PC-3 (cell line): ENCODE measurements around the gene PPP1R3C. TPM values are rescaled to one million over a fixed set of nuclear protein-coding genes. Genes with fewer than 3 reads are reported as not detected.

Source experiments
- ATAC-seq: fragments of 200-7000 bp; cut with Tn5 transposase; 2 replicates; pipeline ENCODE4 v1.9.1; 2020; ENCODE audit warnings: mild to moderate bottlenecking, moderate library complexity
- BruUV-seq: library from RNA; stranded (reverse); fragments of 400-500 nt; replicated peaks from 2 replicates; lab custom pipeline; 2021; lab: Mats Ljungman, UMichigan
- CTCF ChIA-PET: fragments of 300-600 bp; sonication (Branson Sonifier 250); formaldehyde crosslinking; loops from one replicate; lab custom pipeline; 2022; ENCODE audit warnings: antibody characterized with exemption; lab: Charles Lee
- POLR2A ChIA-PET: fragments of 300-600 bp; sonication (Branson Sonifier 250); formaldehyde crosslinking; loops from one replicate; lab custom pipeline; 2022; ENCODE audit warnings: antibody characterized with exemption; ENCODE audit not compliant: unreplicated experiment; lab: Charles Lee
- DNase-seq: peaks from one replicate; pipeline ENCODE4 v3.0.0-alpha.2; 2015
- H2AFZ ChIP-seq: fragments of 300-600 bp; sonication (generic); 2 replicates; pipeline ENCODE4 v1.6.0; 2016; ENCODE audit warnings: antibody characterized with exemption, low read length
- H3F3A ChIP-seq: fragments of 300-600 bp; sonication (generic); one replicate; pipeline ENCODE4 v1.6.0; 2017; ENCODE audit warnings: antibody characterized with exemption, low read length, control low read depth, mild to moderate bottlenecking; ENCODE audit not compliant: unreplicated experiment
- H3K27ac ChIP-seq: fragments of 300-600 bp; sonication (generic); 2 replicates; pipeline ENCODE4 v1.5.1; 2016; ENCODE audit warnings: mild to moderate bottlenecking, low read length
- H3K27me3 ChIP-seq: fragments of 300-600 bp; sonication (generic); 2 replicates; pipeline ENCODE4 v1.6.1; 2016; ENCODE audit warnings: low read length, mixed read lengths
- H3K36me3 ChIP-seq: fragments of 300-600 bp; sonication (generic); 2 replicates; pipeline ENCODE4 v1.6.1; 2016; ENCODE audit warnings: low read depth, mixed run types, low read length, mixed read lengths
- H3K4me1 ChIP-seq: fragments of 300-600 bp; sonication (generic); 2 replicates; pipeline ENCODE4 v1.5.1; 2016; ENCODE audit warnings: low read length; ENCODE audit not compliant: insufficient read depth
- H3K4me2 ChIP-seq: fragments of 300-600 bp; sonication (generic); 2 replicates; pipeline ENCODE4 v1.6.0; 2016; ENCODE audit warnings: low read length
- H3K4me3 ChIP-seq: fragments of 300-600 bp; sonication (generic); 2 replicates; pipeline ENCODE4 v1.5.1; 2016; ENCODE audit warnings: mild to moderate bottlenecking, low read length, mixed read lengths
- H3K79me2 ChIP-seq: fragments of 300-600 bp; sonication (generic); 2 replicates; pipeline ENCODE4 v1.6.1; 2017; ENCODE audit warnings: low read length, mixed read lengths
- H3K9ac ChIP-seq: fragments of 300-600 bp; sonication (generic); 2 replicates; pipeline ENCODE4 v1.6.0; 2016; ENCODE audit warnings: mild to moderate bottlenecking, low read length
- H3K9me2 ChIP-seq: fragments of 300-600 bp; sonication (generic); replicated peaks from 2 replicates; pipeline ENCODE4 v1.6.1; 2016; ENCODE audit warnings: mixed run types, low read length, mixed read lengths
- H3K9me3 ChIP-seq: fragments of 300-600 bp; sonication (generic); 2 replicates; pipeline ENCODE4 v1.6.1; 2016; ENCODE audit warnings: low read length, mixed read lengths
- H4K20me1 ChIP-seq: fragments of 300-600 bp; sonication (generic); 2 replicates; pipeline ENCODE4 v1.6.1; 2016; ENCODE audit warnings: low read length, mixed read lengths
- EZH2 ChIP-seq: fragments of 300-600 bp; sonication (generic); IDR thresholded peaks from one replicate; pipeline ENCODE4 v1.6.1; 2017; ENCODE audit warnings: antibody characterized with exemption, mild to moderate bottlenecking, low read length; ENCODE audit not compliant: unreplicated experiment
- EZH2phosphoT487 ChIP-seq: fragments of 300-600 bp; sonication (generic); IDR thresholded peaks from 2 replicates; pipeline ENCODE4 v1.6.1; 2018; ENCODE audit warnings: mild to moderate bottlenecking, antibody characterized with exemption, low read length, borderline replicate concordance
- intact Hi-C: fragments of 100-400 bp; cut with micrococcal nuclease; formaldehyde crosslinking; loops from 2 replicates; pipeline ENCODE4 v1.9.0; 2023
- total RNA-seq: library from RNA; depleted of rRNA; stranded (reverse); fragments of >200 nt; gene quantifications from 2 replicates; pipeline ENCODE4 v1.2.3, GENCODE V29; 2014
- TF ChIP-seq, protein P1 (sequence below): fragments of 300-600 bp; sonication (generic); conservative IDR thresholded peaks from 2 replicates; pipeline ENCODE4 v1.5.1; 2017; ENCODE audit warnings: antibody characterized with exemption, low read depth, mild to moderate bottlenecking, low read length

PPP1R3C gene
- total RNA-seq, 1 experiment from 2014 or later: not detected

DNA sequence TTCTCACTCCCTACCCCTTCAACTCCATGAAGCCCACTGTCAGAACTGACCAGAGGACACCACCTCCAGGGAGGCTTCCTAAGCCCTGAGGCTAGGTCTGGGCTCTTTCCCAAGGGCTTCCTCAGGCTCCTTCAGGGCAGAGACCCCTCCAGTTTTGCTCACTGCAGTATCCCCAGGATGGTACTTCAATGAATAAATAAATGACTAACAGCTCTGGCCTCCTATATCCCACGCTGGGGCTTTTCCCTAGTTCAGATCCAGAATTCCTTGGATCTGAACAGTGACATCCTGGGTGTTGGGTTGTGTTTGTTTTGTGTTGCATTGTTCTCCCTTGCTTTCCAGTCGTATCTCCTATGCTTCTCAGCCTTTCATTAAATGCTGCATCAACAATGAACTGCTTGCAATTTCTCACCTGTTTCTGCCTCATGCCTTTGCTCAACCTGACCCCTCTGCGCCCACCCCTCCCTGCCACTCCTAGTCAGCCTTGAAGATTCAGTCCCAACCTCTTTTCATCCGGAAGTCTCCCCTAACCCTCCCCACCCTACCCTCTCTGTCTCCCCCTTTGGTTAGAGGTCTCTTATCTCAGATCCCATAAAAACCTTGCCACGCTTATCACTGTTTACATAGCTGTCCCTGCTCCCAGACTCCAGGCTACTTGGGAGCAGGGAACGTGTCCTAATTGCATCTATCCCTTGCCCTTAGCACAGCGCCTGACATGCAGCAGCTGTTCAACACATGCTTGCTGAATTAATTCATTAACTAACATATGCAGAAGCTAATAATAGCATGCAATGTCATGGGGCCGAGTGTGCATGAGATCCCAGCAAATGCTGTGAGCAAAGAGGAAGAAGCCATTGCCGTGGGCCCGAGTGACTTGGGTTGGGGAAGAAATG, 41.7 kb downstream of the PPP1R3C start:
- intact Hi-C loops: loop anchor here (1.0 to 2.0 kb wide), 2 partner anchors 22 to 44 kb away; no protein-coding TSS in a partner anchor
- Histone ChIP-seq H4K20me1 (no peaks in the 10 kb centered on the region), H3K4me1 (peaks cover 48% of the 10 kb centered on the region), H3K4me2 (peak overlapping the region; percentile 75), H3K27me3 (no peaks in the 10 kb centered on the region), H2AFZ (no peak overlapping the region), H3K79me2 (no peaks in the 10 kb centered on the region), H3K36me3 (no peaks in the 10 kb centered on the region), H3F3A (peaks cover 3% of the 10 kb centered on the region), H3K9ac (peak overlapping the region; percentile 76), H3K9me3 (no peaks in the 10 kb centered on the region), H3K27ac (peak overlapping the region; percentile 98), H3K9me2 (no peaks in the 10 kb centered on the region), H3K4me3 (peak overlapping the region; percentile 36; the same call in 1 of the 2 replicates)
- ATAC-seq: peak; percentile 77
- BruUV-seq: no TSS peak
- peak; percentile 84 for DNase-seq
- CTCF ChIA-PET: interaction anchor here (0.7 kb wide), 1 partner anchor 22 kb away, joined by 3 read pairs; no protein-coding TSS in a partner anchor
- TF ChIP-seq, protein P1, sequence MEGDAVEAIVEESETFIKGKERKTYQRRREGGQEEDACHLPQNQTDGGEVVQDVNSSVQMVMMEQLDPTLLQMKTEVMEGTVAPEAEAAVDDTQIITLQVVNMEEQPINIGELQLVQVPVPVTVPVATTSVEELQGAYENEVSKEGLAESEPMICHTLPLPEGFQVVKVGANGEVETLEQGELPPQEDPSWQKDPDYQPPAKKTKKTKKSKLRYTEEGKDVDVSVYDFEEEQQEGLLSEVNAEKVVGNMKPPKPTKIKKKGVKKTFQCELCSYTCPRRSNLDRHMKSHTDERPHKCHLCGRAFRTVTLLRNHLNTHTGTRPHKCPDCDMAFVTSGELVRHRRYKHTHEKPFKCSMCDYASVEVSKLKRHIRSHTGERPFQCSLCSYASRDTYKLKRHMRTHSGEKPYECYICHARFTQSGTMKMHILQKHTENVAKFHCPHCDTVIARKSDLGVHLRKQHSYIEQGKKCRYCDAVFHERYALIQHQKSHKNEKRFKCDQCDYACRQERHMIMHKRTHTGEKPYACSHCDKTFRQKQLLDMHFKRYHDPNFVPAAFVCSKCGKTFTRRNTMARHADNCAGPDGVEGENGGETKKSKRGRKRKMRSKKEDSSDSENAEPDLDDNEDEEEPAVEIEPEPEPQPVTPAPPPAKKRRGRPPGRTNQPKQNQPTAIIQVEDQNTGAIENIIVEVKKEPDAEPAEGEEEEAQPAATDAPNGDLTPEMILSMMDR: no peak
- no peak for TF ChIP-seq EZH2
- TF ChIP-seq EZH2phosphoT487: no peak
- POLR2A ChIA-PET: interaction anchor here (0.8 kb wide), 1 partner anchor 22 kb away, joined by 5 read pairs; no protein-coding TSS in a partner anchor

DNA sequence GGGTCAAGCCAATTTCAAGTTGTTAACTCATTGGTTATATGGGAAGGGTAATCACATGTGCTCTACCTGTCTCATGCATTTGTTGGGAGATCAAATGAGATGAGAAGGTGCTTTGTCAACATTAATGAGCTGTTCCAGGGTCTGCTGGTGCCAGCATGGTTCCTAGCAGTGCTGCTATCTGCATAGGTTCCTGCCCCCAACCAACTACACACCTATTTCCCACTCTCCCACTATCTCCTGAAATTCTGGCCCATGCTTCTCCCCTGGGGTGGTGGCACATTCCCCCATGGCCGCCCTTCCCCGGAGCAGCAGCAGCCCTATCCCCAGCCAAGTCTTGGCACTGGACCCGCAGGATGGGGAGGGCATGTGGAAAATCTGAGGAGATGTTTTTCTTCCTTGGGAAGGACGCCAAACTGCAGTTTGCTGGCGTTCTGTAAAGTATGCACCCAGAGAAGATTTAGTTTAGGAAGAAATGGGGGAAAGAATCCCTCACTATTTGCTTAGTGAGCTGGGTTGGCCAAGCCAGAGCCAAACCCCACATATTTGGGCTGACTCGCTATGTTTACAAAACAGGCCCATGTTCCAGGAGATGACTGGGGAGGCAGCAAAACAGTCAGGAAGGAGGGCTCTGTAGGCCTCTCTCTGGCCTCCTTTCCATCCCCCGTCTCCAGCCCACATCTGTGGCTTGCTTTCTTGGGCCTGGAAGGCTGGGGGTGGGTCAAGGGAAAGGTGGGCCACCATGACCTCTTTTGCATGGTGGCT, 42.5 kb downstream of the PPP1R3C start:
- H3K4me2 ChIP-seq: peak overlapping the region; percentile 75
- no peaks in the 10 kb centered on the region for H3K79me2 ChIP-seq
- ChIA-PET POLR2A (interaction anchor here (0.8 kb wide), 1 partner anchor 23 kb away, joined by 5 read pairs; no protein-coding TSS in a partner anchor), CTCF (interaction anchor here (0.7 kb wide), 1 partner anchor 23 kb away, joined by 3 read pairs; no protein-coding TSS in a partner anchor)
- peak; percentile 88 for ATAC-seq
- BruUV-seq: no TSS peak
- H3K27me3 ChIP-seq: no peaks in the 10 kb centered on the region
- H3K4me3 ChIP-seq: peak overlapping the region; percentile 36; the same call in 1 of the 2 replicates
- peaks cover 46% of the 10 kb centered on the region for H3K4me1 ChIP-seq
- H3K9me3 ChIP-seq: no peaks in the 10 kb centered on the region
- intact Hi-C loops: loop anchor here (1.0 to 2.0 kb wide), 2 partner anchors 23 to 44 kb away; no protein-coding TSS in a partner anchor
- H3K9me2 ChIP-seq: no peaks in the 10 kb centered on the region
- no peaks in the 10 kb centered on the region for H4K20me1 ChIP-seq
- peak overlapping the region; percentile 76 for H3K9ac ChIP-seq
- H3F3A ChIP-seq: peaks cover 3% of the 10 kb centered on the region
- no peak overlapping the region for H2AFZ ChIP-seq
- no peaks in the 10 kb centered on the region for H3K36me3 ChIP-seq
- peak overlapping the region; percentile 98 for H3K27ac ChIP-seq
- TF ChIP-seq EZH2: no peak
- TF ChIP-seq, protein P1: no peak
- TF ChIP-seq EZH2phosphoT487: no peak
- DNase-seq: peak; percentile 92
